IPS-20b (cell line): Measurements from ENCODE around the gene RETNLB.

Experiments used
- H3K27ac ChIP-seq: one replicate; pipeline ENCODE4 v1.5.1; 2013; ENCODE audit warnings: low read length
- H3K27me3 ChIP-seq: 2 replicates; pipeline ENCODE4 v1.6.1; 2013; ENCODE audit warnings: mild to moderate bottlenecking, low read length, inconsistent platforms; ENCODE audit not compliant: insufficient read depth
- H3K36me3 ChIP-seq: 2 replicates; pipeline ENCODE4 v1.6.1; 2013; ENCODE audit warnings: low read depth, mild to moderate bottlenecking, inconsistent platforms, low read length, moderate library complexity; ENCODE audit not compliant: insufficient read depth
- H3K4me1 ChIP-seq: 2 replicates; pipeline ENCODE4 v1.6.1; 2013; ENCODE audit warnings: mild to moderate bottlenecking, control low read depth, inconsistent platforms, low read length, moderate library complexity; ENCODE audit not compliant: insufficient read depth
- H3K4me3 ChIP-seq: 2 replicates; pipeline ENCODE4 v1.5.1; 2013; ENCODE audit warnings: mild to moderate bottlenecking, low read length, inconsistent platforms
- H3K9ac ChIP-seq: 2 replicates; pipeline ENCODE4 v1.6.1; 2013; ENCODE audit warnings: low read depth, mild to moderate bottlenecking, inconsistent platforms, low read length, moderate library complexity
- H3K9me3 ChIP-seq: 2 replicates; pipeline ENCODE4 v1.6.1; 2013; ENCODE audit warnings: mild to moderate bottlenecking, low read depth, low read length, inconsistent platforms; ENCODE audit not compliant: insufficient read depth

RETNLB gene

DNA sequence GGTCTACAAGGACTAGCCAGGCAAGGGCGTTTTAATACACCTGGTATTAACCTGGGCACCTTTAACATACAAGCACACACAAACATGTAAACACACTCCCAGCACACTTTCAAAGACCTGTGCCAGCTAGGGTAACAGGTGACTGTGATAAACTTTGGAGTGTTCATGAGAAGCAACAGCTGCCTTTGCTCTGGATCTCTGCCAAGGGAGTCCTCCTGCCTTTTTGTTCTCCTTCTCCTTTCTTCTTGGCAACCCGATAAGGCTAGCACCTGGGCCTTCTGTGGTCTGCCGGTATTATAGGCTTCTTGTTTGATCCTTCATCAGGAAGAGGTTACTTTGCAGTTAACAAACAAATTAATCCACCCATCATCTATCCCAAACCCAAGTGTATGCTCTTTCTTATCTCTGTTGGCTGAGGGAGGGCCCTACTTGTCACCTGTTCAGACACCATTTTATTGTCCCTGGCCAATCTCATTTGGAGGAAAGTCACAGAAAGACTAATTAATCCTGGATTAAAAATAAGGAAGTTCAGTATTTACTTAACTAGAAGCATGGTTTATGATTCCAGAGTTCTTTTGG, at the start of gene RETNLB:
TSS of gene RETNLB (minus strand) at position 7 of the 579 bp plus-strand sequence. CDS start 225 bp downstream, outside the sequence.
- Histone ChIP-seq H3K9ac (no peak within 1 kb of the TSS), H3K9me3 (no peaks in the 10 kb centered on the region; the same call in 1 of the 2 replicates), H3K27ac (no peak within 1 kb of the TSS), H3K36me3 (no peaks in the 10 kb centered on the region), H3K4me3 (no peak within 1 kb of the TSS), H3K4me1 (no peaks in the 10 kb centered on the region), H3K27me3 (no peaks in the 10 kb centered on the region)

DNA sequence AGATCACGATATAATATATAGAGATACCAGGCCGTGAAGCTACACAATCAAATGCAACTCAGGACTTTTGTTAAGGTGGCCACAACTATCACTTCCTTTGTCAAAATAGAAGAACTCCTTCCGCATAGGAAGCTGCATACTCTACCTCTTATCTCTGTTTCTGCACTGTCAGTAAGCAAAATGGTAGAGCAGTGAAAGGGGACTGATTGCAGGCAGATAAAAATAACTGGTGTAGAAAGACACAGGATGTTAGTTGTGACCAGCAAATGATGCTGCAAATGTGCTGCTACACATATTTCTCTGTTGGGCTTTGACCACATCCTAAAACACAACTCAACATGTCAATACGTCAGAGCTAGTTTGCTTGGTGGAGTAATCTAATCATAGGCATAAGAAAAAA, 49.1 kb upstream of the RETNLB start:
- Histone ChIP-seq H3K4me1 (no peaks in the 10 kb centered on the region), H3K27me3 (no peaks in the 10 kb centered on the region), H3K9me3 (no peaks in the 10 kb centered on the region), H3K27ac (no peak overlapping the region), H3K9ac (no peak overlapping the region), H3K36me3 (no peaks in the 10 kb centered on the region), H3K4me3 (no peak overlapping the region)

- Histone ChIP-seq H3K4me1 (no peaks in the 10 kb centered on the region), H3K9ac (no peak overlapping the region), H3K27ac (no peak overlapping the region), H3K9me3 (no peaks in the 10 kb centered on the region), H3K36me3 (no peaks in the 10 kb centered on the region), H3K27me3 (no peaks in the 10 kb centered on the region), H3K4me3 (no peak overlapping the region)
Observed at GRCh38 chr3:108804966-108805365, 47.8 kb upstream of the RETNLB start.

DNA sequence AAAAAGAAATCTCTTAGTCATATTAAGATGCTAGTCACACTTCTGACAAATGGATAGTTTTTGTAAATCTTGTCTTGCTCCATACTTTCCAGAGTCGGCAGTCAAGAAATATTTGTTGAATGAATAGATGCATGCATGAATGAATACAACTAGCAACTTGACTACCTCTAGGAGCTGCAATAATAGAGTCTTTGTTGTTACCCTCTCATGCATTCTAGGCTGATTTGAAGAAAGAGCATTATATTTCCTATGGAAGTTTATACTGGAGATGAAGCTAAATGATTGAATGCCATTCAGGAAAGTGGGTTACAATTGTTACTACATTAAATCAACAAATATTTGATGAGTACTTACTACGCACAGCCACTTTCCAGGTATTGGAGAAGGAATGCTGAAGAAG, 47.2 kb upstream of the RETNLB start:
- Histone ChIP-seq H3K36me3 (no peaks in the 10 kb centered on the region), H3K27ac (no peak overlapping the region), H3K27me3 (no peaks in the 10 kb centered on the region), H3K4me3 (no peak overlapping the region), H3K9ac (no peak overlapping the region), H3K4me1 (no peaks in the 10 kb centered on the region), H3K9me3 (no peaks in the 10 kb centered on the region)

DNA sequence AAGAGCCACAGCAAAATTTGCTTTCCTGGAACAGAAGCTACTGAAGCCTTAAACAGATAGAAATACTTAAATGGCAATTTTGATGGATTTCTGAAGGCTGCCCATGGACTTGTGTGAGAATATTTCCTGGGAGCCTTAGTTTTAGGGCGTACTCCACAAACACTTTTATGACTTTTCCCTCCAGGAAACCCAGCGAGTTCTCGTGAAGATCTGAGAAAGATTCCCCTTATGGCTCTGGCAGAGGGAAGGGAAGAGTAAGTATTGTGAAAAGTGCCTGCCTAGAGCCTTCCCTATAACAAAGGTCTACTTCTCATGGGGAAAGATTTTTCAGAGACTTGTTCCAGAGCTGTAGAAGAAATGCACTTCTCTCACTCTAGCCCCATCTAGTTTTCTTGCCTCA, 34.3 kb upstream of the RETNLB start:
- no peak overlapping the region for H3K9ac ChIP-seq
- H3K4me1 ChIP-seq: no peaks in the 10 kb centered on the region
- no peaks in the 10 kb centered on the region for H3K9me3 ChIP-seq
- no peak overlapping the region for H3K4me3 ChIP-seq
- no peaks in the 10 kb centered on the region for H3K36me3 ChIP-seq
- no peaks in the 10 kb centered on the region for H3K27me3 ChIP-seq
- H3K27ac ChIP-seq: no peak overlapping the region

DNA sequence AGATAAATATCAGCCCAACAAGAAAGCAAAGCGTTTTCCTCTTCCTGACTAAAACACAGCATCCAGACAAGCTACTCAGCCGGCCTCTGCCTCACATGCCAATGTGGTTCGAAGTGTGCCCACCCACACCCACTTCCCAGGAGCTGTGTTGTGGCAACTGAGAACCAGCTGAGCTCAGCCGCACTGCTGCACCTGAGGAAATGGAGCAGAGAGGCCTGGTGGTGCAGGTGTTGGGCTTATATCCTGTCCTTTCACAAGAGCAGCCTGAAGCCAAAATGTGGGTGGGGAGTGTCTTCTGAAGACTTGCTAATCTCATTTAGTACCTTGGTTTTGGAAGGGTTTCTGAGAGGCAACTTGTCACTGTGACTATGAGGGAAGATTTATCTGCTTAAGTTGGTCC, 23.0 kb upstream of the RETNLB start:
- Histone ChIP-seq H3K36me3 (no peaks in the 10 kb centered on the region), H3K9ac (no peak overlapping the region), H3K27me3 (no peaks in the 10 kb centered on the region), H3K27ac (no peak overlapping the region), H3K9me3 (no peaks in the 10 kb centered on the region), H3K4me3 (no peak overlapping the region), H3K4me1 (no peaks in the 10 kb centered on the region)

GRCh38 chr3:108779496-108779895, 22.3 kb upstream of the RETNLB start:
- Histone ChIP-seq H3K27me3 (no peaks in the 10 kb centered on the region), H3K4me1 (no peaks in the 10 kb centered on the region), H3K4me3 (no peak overlapping the region), H3K27ac (no peak overlapping the region), H3K36me3 (no peaks in the 10 kb centered on the region), H3K9ac (no peak overlapping the region), H3K9me3 (no peaks in the 10 kb centered on the region)

DNA sequence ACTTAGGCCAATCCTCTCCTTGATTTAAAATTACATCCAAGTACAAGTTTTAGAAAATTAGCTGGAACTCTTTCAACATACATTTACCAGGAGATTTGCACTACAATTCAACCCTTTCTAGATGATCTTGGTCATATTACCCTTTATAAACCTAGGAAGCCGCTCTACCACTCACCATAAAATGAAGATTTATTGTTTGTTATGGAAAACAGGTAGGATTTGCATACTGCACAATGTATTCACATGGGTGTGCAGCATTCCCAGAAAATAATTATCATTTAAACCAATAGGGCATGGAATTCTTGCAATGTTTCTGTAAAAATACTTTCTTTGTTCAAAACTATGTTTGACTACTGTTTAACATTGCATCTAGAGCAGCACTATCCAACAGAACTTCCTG, 18.4 kb upstream of the RETNLB start:
- no peaks in the 10 kb centered on the region for H3K4me1 ChIP-seq
- no peaks in the 10 kb centered on the region for H3K27me3 ChIP-seq
- H3K9ac ChIP-seq: no peak overlapping the region
- no peaks in the 10 kb centered on the region for H3K36me3 ChIP-seq
- no peaks in the 10 kb centered on the region for H3K9me3 ChIP-seq
- H3K27ac ChIP-seq: no peak overlapping the region
- H3K4me3 ChIP-seq: no peak overlapping the region

GRCh38 chr3:108767253-108767652, 10.0 kb upstream of the RETNLB start:
- Histone ChIP-seq H3K9ac (no peak overlapping the region), H3K27me3 (no peaks in the 10 kb centered on the region)

GRCh38 chr3:108755686-108756085, 1.5 kb downstream of the RETNLB start:
- Histone ChIP-seq H3K4me1 (no peaks in the 10 kb centered on the region), H3K9ac (no peak overlapping the region), H3K4me3 (no peak overlapping the region), H3K27me3 (no peaks in the 10 kb centered on the region), H3K36me3 (no peaks in the 10 kb centered on the region), H3K9me3 (no peaks in the 10 kb centered on the region; the same call in 1 of the 2 replicates), H3K27ac (no peak overlapping the region)

More at GRCh38 chr3:108767253-108767652, 10.0 kb upstream of the RETNLB start:
- no peaks in the 10 kb centered on the region for H3K9me3 ChIP-seq
- H3K4me1 ChIP-seq: no peaks in the 10 kb centered on the region
- H3K4me3 ChIP-seq: no peak overlapping the region
- no peak overlapping the region for H3K27ac ChIP-seq
- H3K36me3 ChIP-seq: no peaks in the 10 kb centered on the region

- Histone ChIP-seq H3K27me3 (no peaks in the 10 kb centered on the region), H3K9ac (no peak overlapping the region), H3K9me3 (no peaks in the 10 kb centered on the region; the same call in 1 of the 2 replicates), H3K27ac (no peak overlapping the region), H3K4me1 (no peaks in the 10 kb centered on the region), H3K36me3 (no peaks in the 10 kb centered on the region), H3K4me3 (no peak overlapping the region)
Observed at GRCh38 chr3:108744762-108745161, 12.4 kb downstream of the RETNLB start.

- no peak overlapping the region for H3K9ac ChIP-seq
- H3K4me1 ChIP-seq: no peaks in the 10 kb centered on the region
- H3K9me3 ChIP-seq: no peaks in the 10 kb centered on the region
- no peaks in the 10 kb centered on the region for H3K36me3 ChIP-seq
- H3K27ac ChIP-seq: no peak overlapping the region
- H3K4me3 ChIP-seq: no peak overlapping the region
- H3K27me3 ChIP-seq: no peaks in the 10 kb centered on the region
Observed at GRCh38 chr3:108742929-108743328, 14.3 kb downstream of the RETNLB start.
